Activated CD4-positive, alpha-beta T cell treated with anti-CD3 and anti-CD28 coated beads, Interleukin-2, amount 10 ng/mL, durations not matched to agents 7 days and 5 days (primary cell): Measurements from ENCODE around the gene CCDC13. TPM values are rescaled to one million over a fixed set of nuclear protein-coding genes. Genes with fewer than 3 reads are reported as not detected.

Experiments
- CTCF ChIA-PET: fragments of 350-600 bp; sonication (Branson Sonifier 250); formaldehyde crosslinking; loops from one replicate; lab custom pipeline; 2021; ENCODE audit warnings: antibody characterized with exemption; lab: Charles Lee
- POLR2A ChIA-PET: fragments of 350-600 bp; sonication (Branson Sonifier 250); formaldehyde crosslinking; loops from one replicate; lab custom pipeline; 2021; ENCODE audit warnings: antibody characterized with exemption; lab: Charles Lee
- DNase-seq: peaks from one replicate; pipeline ENCODE4 v3.0.0-alpha.2; 2020
- H3K27ac Mint-ChIP-seq: one replicate; pipeline ENCODE4 v1.8.0; 2021; ENCODE audit warnings: mild to moderate bottlenecking, moderate library complexity, mixed read lengths
- H3K27me3 Mint-ChIP-seq: one replicate; pipeline ENCODE4 v1.8.0; 2021; ENCODE audit warnings: mixed read lengths
- H3K36me3 Mint-ChIP-seq: one replicate; pipeline ENCODE4 v1.8.0; 2021; ENCODE audit warnings: low read depth, mixed read lengths
- H3K4me1 Mint-ChIP-seq: one replicate; pipeline ENCODE4 v1.8.0; 2021; ENCODE audit warnings: mixed read lengths
- H3K4me3 Mint-ChIP-seq: one replicate; pipeline ENCODE4 v1.8.0; 2021; ENCODE audit warnings: mild to moderate bottlenecking, moderate library complexity, mixed read lengths
- H3K9me3 Mint-ChIP-seq: one replicate; pipeline ENCODE4 v1.8.0; 2021; ENCODE audit warnings: mixed read lengths
- total RNA-seq, 2 experiments: library from RNA; stranded (reverse); gene quantifications; one replicate each; pipeline ENCODE4 v1.2.3, GENCODE V29; 2021

Gene CCDC13
- total RNA-seq, 2 experiments from 2014 or later, result 0.60 to 0.65 TPM

- ChIA-PET POLR2A (no interaction called here), CTCF (interaction anchor here (0.6 to 4.2 kb wide), 6 partner anchors 10 to 426 kb away, joined by 3 to 28 read pairs (median 4); partner anchors contain the start of gene VIPR1)
- H3K4me3 Mint-ChIP-seq, result no peak overlapping the region
- DNase-seq, result no peak
- H3K9me3 Mint-ChIP-seq, result no peaks in the 10 kb centered on the region
- no peaks in the 10 kb centered on the region for H3K27me3 Mint-ChIP-seq
- H3K36me3 Mint-ChIP-seq, result peaks cover 2% of the 10 kb centered on the region
- H3K27ac Mint-ChIP-seq, result peak overlapping the region; percentile 84
- peaks cover 55% of the 10 kb centered on the region for H3K4me1 Mint-ChIP-seq
Observed at GRCh38 chr3:42746455-42747450, 26.3 kb downstream of the CCDC13 start.

GRCh38 chr3:42745776-42746454 is 27.1 kb downstream of the CCDC13 start:
- no peak for DNase-seq
- H3K27ac Mint-ChIP-seq, result peak overlapping the region; percentile 31
- peaks cover 55% of the 10 kb centered on the region for H3K4me1 Mint-ChIP-seq
- ChIA-PET CTCF (interaction anchor here (0.6 to 4.2 kb wide), 10 partner anchors 9 to 244 kb away, joined by 3 to 28 read pairs (median 3); partner anchors contain the start of gene VIPR1), POLR2A (interaction anchor here (0.6 kb wide), 1 partner anchor 12 kb away, joined by 11 read pairs; no protein-coding TSS in a partner anchor)
- no peaks in the 10 kb centered on the region for H3K27me3 Mint-ChIP-seq
- H3K4me3 Mint-ChIP-seq, result no peak overlapping the region
- no peaks in the 10 kb centered on the region for H3K9me3 Mint-ChIP-seq
- H3K36me3 Mint-ChIP-seq, result peaks cover 2% of the 10 kb centered on the region

- DNase-seq, result no peak
- no peaks in the 10 kb centered on the region for H3K27me3 Mint-ChIP-seq
- H3K27ac Mint-ChIP-seq, result peak overlapping the region; percentile 50
- no peak overlapping the region for H3K4me3 Mint-ChIP-seq
- no peaks in the 10 kb centered on the region for H3K9me3 Mint-ChIP-seq
- ChIA-PET CTCF (interaction anchor here (0.6 to 4.2 kb wide), 12 partner anchors 9 to 243 kb away, joined by 3 to 28 read pairs (median 3); partner anchors contain the start of genes KLHL40 and VIPR1), POLR2A (interaction anchor here (0.6 kb wide), 1 partner anchor 13 kb away, joined by 11 read pairs; no protein-coding TSS in a partner anchor)
- peaks cover 55% of the 10 kb centered on the region for H3K4me1 Mint-ChIP-seq
- peaks cover 2% of the 10 kb centered on the region for H3K36me3 Mint-ChIP-seq
Observed at GRCh38 chr3:42745291-42745745, 27.7 kb downstream of the CCDC13 start.

GRCh38 chr3:42743204-42743995 is 29.7 kb downstream of the CCDC13 start:
- DNase-seq, result no peak

GRCh38 chr3:42742688-42743087 is 30.4 kb downstream of the CCDC13 start:
- Mint-ChIP-seq H3K27me3 (peaks cover 3% of the 10 kb centered on the region), H3K4me1 (peaks cover 32% of the 10 kb centered on the region), H3K9me3 (no peaks in the 10 kb centered on the region), H3K4me3 (no peak overlapping the region), H3K27ac (peak overlapping the region; percentile 19), H3K36me3 (no peaks in the 10 kb centered on the region)
- ChIA-PET CTCF (interaction anchor here (0.6 to 1.0 kb wide), 2 partner anchors 28 to 161 kb away, joined by 3 to 4 read pairs; partner anchors contain the start of gene SEC22C), POLR2A (no interaction called here)
- no peak for DNase-seq

More at GRCh38 chr3:42743204-42743995, 29.7 kb downstream of the CCDC13 start:
- Mint-ChIP-seq H3K27ac (no peak overlapping the region), H3K27me3 (peaks cover 2% of the 10 kb centered on the region), H3K4me1 (peaks cover 39% of the 10 kb centered on the region), H3K4me3 (no peak overlapping the region), H3K9me3 (no peaks in the 10 kb centered on the region), H3K36me3 (no peaks in the 10 kb centered on the region)
- POLR2A ChIA-PET, result no interaction called here
- CTCF ChIA-PET, result interaction anchor here (0.6 to 4.2 kb wide), 6 partner anchors 13 to 161 kb away, joined by 3 to 28 read pairs (median 4); partner anchors contain the start of genes KLHL40, SEC22C and ZBTB47

GRCh38 chr3:42742259-42742658 is 30.8 kb downstream of the CCDC13 start:
- Mint-ChIP-seq H3K36me3 (no peaks in the 10 kb centered on the region), H3K4me1 (peaks cover 27% of the 10 kb centered on the region), H3K27ac (no peak overlapping the region), H3K27me3 (peaks cover 5% of the 10 kb centered on the region), H3K4me3 (no peak overlapping the region), H3K9me3 (no peaks in the 10 kb centered on the region)
- ChIA-PET CTCF (interaction anchor here (1.0 to 1.1 kb wide), 3 partner anchors 14 to 160 kb away, joined by 3 to 4 read pairs (median 3); partner anchors contain the start of gene SEC22C), POLR2A (no interaction called here)
- DNase-seq, result no peak

- H3K27me3 Mint-ChIP-seq, result peaks cover 5% of the 10 kb centered on the region
- ChIA-PET CTCF (interaction anchor here (1.0 to 1.1 kb wide), 2 partner anchors 14 to 20 kb away, joined by 3 read pairs; no protein-coding TSS in a partner anchor), POLR2A (no interaction called here)
- H3K9me3 Mint-ChIP-seq, result no peaks in the 10 kb centered on the region
- no peaks in the 10 kb centered on the region for H3K36me3 Mint-ChIP-seq
- H3K4me1 Mint-ChIP-seq, result peaks cover 23% of the 10 kb centered on the region
- H3K4me3 Mint-ChIP-seq, result no peak overlapping the region
- no peak for DNase-seq
- no peak overlapping the region for H3K27ac Mint-ChIP-seq
Observed at GRCh38 chr3:42741796-42742195, 31.3 kb downstream of the CCDC13 start.

GRCh38 chr3:42739401-42740158 is 33.5 kb downstream of the CCDC13 start:
- Mint-ChIP-seq H3K4me1 (peaks cover 7% of the 10 kb centered on the region), H3K9me3 (no peaks in the 10 kb centered on the region), H3K4me3 (no peak overlapping the region), H3K36me3 (no peaks in the 10 kb centered on the region), H3K27me3 (peaks cover 5% of the 10 kb centered on the region), H3K27ac (no peak overlapping the region)
- POLR2A ChIA-PET, result no interaction called here
- no peak for DNase-seq
- CTCF ChIA-PET, result interaction anchor here (0.5 to 0.9 kb wide), 2 partner anchors 13 to 81 kb away, joined by 3 to 4 read pairs; no protein-coding TSS in a partner anchor

GRCh38 chr3:42736531-42736930 is 36.5 kb downstream of the CCDC13 start:
- Mint-ChIP-seq H3K36me3 (no peaks in the 10 kb centered on the region), H3K27me3 (peaks cover 5% of the 10 kb centered on the region), H3K9me3 (no peaks in the 10 kb centered on the region), H3K4me3 (no peak overlapping the region), H3K4me1 (no peaks in the 10 kb centered on the region), H3K27ac (no peak overlapping the region)
- ChIA-PET CTCF (interaction anchor here (0.9 kb wide), 1 partner anchor 9 kb away, joined by 3 read pairs; no protein-coding TSS in a partner anchor), POLR2A (no interaction called here)
- no peak for DNase-seq

GRCh38 chr3:42736081-42736480 is 37.0 kb downstream of the CCDC13 start:
- ChIA-PET CTCF (interaction anchor here (0.9 kb wide), 1 partner anchor 9 kb away, joined by 3 read pairs; no protein-coding TSS in a partner anchor), POLR2A (no interaction called here)
- Mint-ChIP-seq H3K27me3 (peaks cover 5% of the 10 kb centered on the region), H3K9me3 (no peaks in the 10 kb centered on the region), H3K36me3 (no peaks in the 10 kb centered on the region), H3K4me1 (no peaks in the 10 kb centered on the region), H3K4me3 (no peak overlapping the region), H3K27ac (no peak overlapping the region)
- DNase-seq, result no peak

GRCh38 chr3:42735615-42736014 is 37.4 kb downstream of the CCDC13 start:
- Mint-ChIP-seq H3K27me3 (peaks cover 5% of the 10 kb centered on the region), H3K4me3 (no peak overlapping the region), H3K27ac (no peak overlapping the region), H3K4me1 (no peaks in the 10 kb centered on the region), H3K9me3 (no peaks in the 10 kb centered on the region), H3K36me3 (no peaks in the 10 kb centered on the region)
- no peak for DNase-seq
- ChIA-PET POLR2A (no interaction called here), CTCF (no interaction called here)
